WI38 (cell line): Measurements from ENCODE around the gene ZNF219.

Experiments
- H3K4me3 ChIP-seq: 2 replicates; pipeline ENCODE4 v1.5.1; 2011; ENCODE audit warnings: low read depth, mild to moderate bottlenecking, control low read depth, low read length
- CTCF ChIP-seq: IDR thresholded peaks from 2 replicates; pipeline ENCODE4 v1.5.1; 2012; ENCODE audit warnings: low read depth, mild to moderate bottlenecking, control low read depth, low read length

The ZNF219 gene

GRCh38 chr14:21078726-21079125 lies 19.7 kb downstream of the ZNF219 start:
- no peak for TF ChIP-seq CTCF
- no peak overlapping the region for H3K4me3 ChIP-seq

- no peak overlapping the region for H3K4me3 ChIP-seq
- no peak for TF ChIP-seq CTCF
Observed at GRCh38 chr14:21078287-21078686, 20.2 kb downstream of the ZNF219 start.

- no peak for TF ChIP-seq CTCF
- no peak overlapping the region for H3K4me3 ChIP-seq
Observed at GRCh38 chr14:21077672-21078071, 20.8 kb downstream of the ZNF219 start.

- no peak overlapping the region for H3K4me3 ChIP-seq
- TF ChIP-seq CTCF: no peak
Observed at GRCh38 chr14:21075719-21076437, 22.6 kb downstream of the ZNF219 start.

GRCh38 chr14:21074398-21075272 lies 23.8 kb downstream of the ZNF219 start:
- H3K4me3 ChIP-seq: no peak overlapping the region
- TF ChIP-seq CTCF: no peak

- H3K4me3 ChIP-seq: no peak overlapping the region
- TF ChIP-seq CTCF: no peak
Observed at GRCh38 chr14:21073921-21074320, 24.5 kb downstream of the ZNF219 start.

GRCh38 chr14:21072781-21073339 lies 25.6 kb downstream of the ZNF219 start:
- no peak for TF ChIP-seq CTCF
- H3K4me3 ChIP-seq: no peak overlapping the region
